H9 (cell line): ENCODE data around the gene PIH1D2. TPM values are rescaled to one million over a fixed set of nuclear protein-coding genes. Genes with fewer than 3 reads are reported as not detected.

Experiments used
- DNase-seq: peaks from one replicate; pipeline ENCODE4 v3.0.0-alpha.2; 2017
- H2AFZ ChIP-seq: one replicate; pipeline ENCODE4 v1.6.1; 2013; ENCODE audit warnings: mild to moderate bottlenecking, low read length, control low read depth, moderate library complexity
- H2AK5ac ChIP-seq: 2 replicates; pipeline ENCODE4 v1.6.1; 2013; ENCODE audit warnings: low read length, control low read depth, mixed read lengths; ENCODE audit not compliant: insufficient read length
- H2BK120ac ChIP-seq: one replicate; pipeline ENCODE4 v1.6.1; 2013; ENCODE audit warnings: low read depth, mild to moderate bottlenecking, low read length, control low read depth, inconsistent platforms; ENCODE audit not compliant: poor library complexity, severe bottlenecking
- H2BK12ac ChIP-seq: 2 replicates; pipeline ENCODE4 v1.6.1; 2013; ENCODE audit warnings: low read length, control low read depth, mixed read lengths, low read depth; ENCODE audit not compliant: insufficient read length
- H2BK15ac ChIP-seq: 2 replicates; pipeline ENCODE4 v1.6.1; 2013; ENCODE audit warnings: low read depth, low read length, control low read depth
- H2BK20ac ChIP-seq: one replicate; pipeline ENCODE4 v1.6.1; 2013; ENCODE audit warnings: low read depth, mild to moderate bottlenecking, low read length, control low read depth, inconsistent platforms; ENCODE audit not compliant: poor library complexity, severe bottlenecking
- H2BK5ac ChIP-seq: 2 replicates; pipeline ENCODE4 v1.6.1; 2013; ENCODE audit warnings: low read length, control low read depth, mixed read lengths; ENCODE audit not compliant: insufficient read length
- H3K14ac ChIP-seq: 2 replicates; pipeline ENCODE4 v1.6.1; 2013; ENCODE audit warnings: low read length, control low read depth; ENCODE audit not compliant: insufficient read depth
- H3K18ac ChIP-seq: 2 replicates; pipeline ENCODE4 v1.6.1; 2013; ENCODE audit warnings: low read depth, mild to moderate bottlenecking, mixed read lengths, low read length, control low read depth; ENCODE audit not compliant: insufficient read length
- H3K23ac ChIP-seq: 2 replicates; pipeline ENCODE4 v1.6.1; 2013; ENCODE audit warnings: low read length, control low read depth, mixed read lengths, low read depth; ENCODE audit not compliant: insufficient read length
- H3K23me2 ChIP-seq: 2 replicates; pipeline ENCODE4 v1.6.1; 2013; ENCODE audit warnings: low read depth, mild to moderate bottlenecking, mixed read lengths, low read length, control low read depth; ENCODE audit not compliant: insufficient read length, poor library complexity, severe bottlenecking
- H3K27ac ChIP-seq: 2 replicates; pipeline ENCODE4 v1.5.1; 2013; ENCODE audit warnings: low read length, control low read depth, mixed read lengths, low read depth; ENCODE audit not compliant: insufficient read length
- H3K27me3 ChIP-seq: 2 replicates; pipeline ENCODE4 v1.6.1; 2013; ENCODE audit warnings: low read length, control low read depth, inconsistent platforms; ENCODE audit not compliant: insufficient read depth
- H3K4ac ChIP-seq: 2 replicates; pipeline ENCODE4 v1.6.1; 2013; ENCODE audit warnings: low read depth, mild to moderate bottlenecking, control low read depth, inconsistent platforms, low read length, moderate library complexity
- H3K4me1 ChIP-seq: 2 replicates; pipeline ENCODE4 v1.6.1; 2013; ENCODE audit warnings: low read length, control low read depth, inconsistent platforms; ENCODE audit not compliant: insufficient read depth
- H3K4me2 ChIP-seq: 2 replicates; pipeline ENCODE4 v1.6.1; 2013; ENCODE audit warnings: low read length, control low read depth, mixed read lengths; ENCODE audit not compliant: insufficient read length, insufficient read depth
- H3K56ac ChIP-seq: 2 replicates; pipeline ENCODE4 v1.6.1; 2013; ENCODE audit warnings: low read depth, mild to moderate bottlenecking, mixed read lengths, low read length, control low read depth; ENCODE audit not compliant: insufficient read length
- H3K79me1 ChIP-seq: 2 replicates; pipeline ENCODE4 v1.6.1; 2013; ENCODE audit warnings: low read depth, mild to moderate bottlenecking, moderate library complexity, low read length, control low read depth, inconsistent platforms; ENCODE audit not compliant: insufficient read depth, poor library complexity, severe bottlenecking
- H3K79me2 ChIP-seq: 2 replicates; pipeline ENCODE4 v1.6.1; 2013; ENCODE audit warnings: low read length, control low read depth, inconsistent platforms; ENCODE audit not compliant: insufficient read depth
- H3K9ac ChIP-seq: 2 replicates; pipeline ENCODE4 v1.6.1; 2013; ENCODE audit warnings: low read length, control low read depth, mixed read lengths; ENCODE audit not compliant: insufficient read length; ENCODE audit errors: extremely low read depth
- H3K9me3 ChIP-seq: one replicate; pipeline ENCODE4 v1.6.1; 2013; ENCODE audit warnings: low read depth, low read length, inconsistent platforms; ENCODE audit not compliant: control insufficient read depth
- H3T11ph ChIP-seq: one replicate; pipeline ENCODE4 v1.6.1; 2013; ENCODE audit warnings: mild to moderate bottlenecking, low read length, control low read depth, inconsistent platforms
- H4K20me1 ChIP-seq: one replicate; pipeline ENCODE4 v1.6.1; 2013; ENCODE audit not compliant: control insufficient read depth, insufficient read length, insufficient read depth
- H4K5ac ChIP-seq: 2 replicates; pipeline ENCODE4 v1.6.1; 2013; ENCODE audit warnings: low read depth, mild to moderate bottlenecking, mixed read lengths, low read length, control low read depth; ENCODE audit not compliant: insufficient read length
- H4K8ac ChIP-seq: replicated peaks from 2 replicates; pipeline ENCODE4 v1.6.1; 2013; ENCODE audit warnings: low read length, control low read depth, mixed read lengths, low read depth; ENCODE audit not compliant: insufficient read length
- H4K91ac ChIP-seq: 2 replicates; pipeline ENCODE4 v1.6.1; 2013; ENCODE audit warnings: low read depth, mild to moderate bottlenecking, moderate library complexity, mixed read lengths, low read length, control low read depth; ENCODE audit not compliant: insufficient read length
- H3K27ac Mint-ChIP-seq, 3 experiments: 2 replicates in 2 of 3; 3 replicates in 1 of 3; pipeline ENCODE4 v1.8.0; 2020 to 2021; ENCODE audit warnings: mixed read lengths in 3 of 3, mild to moderate bottlenecking in 1 of 3, moderate library complexity in 1 of 3
- H3K27me3 Mint-ChIP-seq: 2 replicates; pipeline ENCODE4 v1.8.0; 2021; ENCODE audit warnings: low read depth, mild to moderate bottlenecking, moderate library complexity, mixed read lengths
- H3K36me3 Mint-ChIP-seq, 3 experiments: 2 replicates in 2 of 3; 3 replicates in 1 of 3; pipeline ENCODE4 v1.8.0; 2020 to 2021; ENCODE audit warnings: low read depth in 3 of 3, mixed read lengths in 3 of 3; ENCODE audit not compliant: insufficient read depth in 1 of 3
- H3K4me1 Mint-ChIP-seq, 2 experiments: 2 replicates each; pipeline ENCODE4 v1.8.0; 2020; ENCODE audit warnings: mixed read lengths in 2 of 2
- H3K4me3 Mint-ChIP-seq, 2 experiments: 2 replicates in 1 of 2; 3 replicates in 1 of 2; pipeline ENCODE4 v1.8.0; 2020 to 2021; ENCODE audit warnings: mild to moderate bottlenecking in 2 of 2, mixed read lengths in 2 of 2, moderate library complexity in 1 of 2
- H3K9me3 Mint-ChIP-seq, 2 experiments: 2 replicates in 1 of 2; 3 replicates in 1 of 2; pipeline ENCODE4 v1.8.0; 2020; ENCODE audit warnings: mild to moderate bottlenecking in 2 of 2, mixed read lengths in 2 of 2, moderate library complexity in 1 of 2
- CTCF ChIP-seq: fragments of 200-600 bp; sonication (generic); conservative IDR thresholded peaks from 3 replicates; pipeline ENCODE4 v1.8.0; 2021; ENCODE audit warnings: antibody characterized with exemption, mild to moderate bottlenecking
- WGBS: extraction: QIAGEN DNeasy Blood & Tissue Kit; methylation state at CpG from one replicate; pipeline ENCODE4 v1.1.7; 2013; ENCODE audit warnings: missing lambda C conversion rate, low lambda C conversion rate, mixed read lengths; ENCODE audit not compliant: insufficient read length; ENCODE audit errors: extremely low coverage; 5-methylcytosine and 5-hydroxymethylcytosine counted together
- total RNA-seq: library from RNA; stranded (reverse); gene quantifications from 2 replicates; pipeline ENCODE4 v1.2.1, GENCODE V29; 2021

Gene PIH1D2
- total RNA-seq, 1 experiment from 2014 or later: 1.1 TPM

DNA sequence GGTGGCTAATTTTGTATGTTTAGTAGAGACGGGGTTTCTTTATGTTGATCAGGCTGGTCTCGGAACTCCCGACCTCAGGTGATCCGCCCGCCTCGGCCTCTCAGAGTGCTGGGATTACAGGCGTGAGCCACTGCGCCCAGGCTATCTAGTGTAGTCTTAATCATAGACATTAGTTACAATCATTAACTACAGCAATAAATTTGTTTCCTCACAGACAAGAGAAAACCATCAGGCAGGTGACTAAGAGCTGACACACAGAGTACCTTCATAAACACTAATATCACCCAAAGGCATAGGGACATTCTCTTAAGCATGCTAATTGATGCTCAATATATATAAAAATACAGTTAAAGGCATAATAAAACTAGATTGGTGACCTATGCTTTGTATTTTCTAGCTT, 32.3 kb upstream of the PIH1D2 start:
- Histone ChIP-seq H3K79me1 (no peaks in the 10 kb centered on the region), H3T11ph (no peak overlapping the region), H4K8ac (no peak overlapping the region), H4K20me1 (no peaks in the 10 kb centered on the region), H3K23me2 (no peaks in the 10 kb centered on the region), H3K79me2 (no peaks in the 10 kb centered on the region), H3K9me3 (no peaks in the 10 kb centered on the region), H3K56ac (no peak overlapping the region), H3K27ac (no peak overlapping the region), H2BK12ac (no peak overlapping the region), H2AFZ (no peak overlapping the region), H2BK5ac (no peak overlapping the region), H3K4me1 (no peaks in the 10 kb centered on the region), H4K5ac (no peak overlapping the region), H3K18ac (no peak overlapping the region), H3K14ac (no peak overlapping the region), H2BK20ac (no peak overlapping the region), H2BK15ac (no peak overlapping the region), H3K27me3 (no peaks in the 10 kb centered on the region), H4K91ac (no peak overlapping the region), H2BK120ac (no peak overlapping the region), H3K23ac (no peak overlapping the region), H3K9ac (no peak overlapping the region), H3K4ac (no peak overlapping the region), H2AK5ac (no peak overlapping the region), H3K4me2 (no peak overlapping the region)
- Mint-ChIP-seq H3K4me3 (no peak overlapping the region), H3K4me1 (no peaks in the 10 kb centered on the region), H3K36me3 (no peaks in the 10 kb centered on the region), H3K27me3 (no peaks in the 10 kb centered on the region), H3K9me3 (no peaks in the 10 kb centered on the region), H3K27ac (no peak overlapping the region)
- no peak for DNase-seq
- no CpG with 5 or more reads among the region's 8 CpGs for WGBS
- no peak for TF ChIP-seq CTCF
